K562 (cell line): Measurements from ENCODE around the gene NCKAP1. TPM values are rescaled to one million over a fixed set of nuclear protein-coding genes. Genes with fewer than 3 reads are reported as not detected.
A peak's percentile ranks its signal among the peaks of the same experiment; 100 is the strongest.

Experiments used
- AFF1 ChIP-seq, 2 experiments: fragments of 450-650 bp; IDR thresholded peaks; 2 replicates each; pipeline ENCODE4 v1.6.1; 2018; ENCODE audit warnings: mild to moderate bottlenecking in 2 of 2, low read depth in 1 of 2; ENCODE audit not compliant: partially characterized antibody in 2 of 2
- CREM ChIP-seq: IDR thresholded peaks from 2 replicates; pipeline ENCODE4 v1.6.1; 2014; ENCODE audit warnings: antibody characterized with exemption, low read depth
- CTBP1 ChIP-seq: fragments of 450-650 bp; IDR thresholded peaks from 2 replicates; pipeline ENCODE4 v1.6.1; 2016; ENCODE audit warnings: borderline replicate concordance
- DNMT1 ChIP-seq: fragments of 450-650 bp; IDR thresholded peaks from 2 replicates; pipeline ENCODE4 v1.6.1; 2016; ENCODE audit warnings: antibody characterized with exemption, mild to moderate bottlenecking
- EP400 ChIP-seq: fragments of 450-650 bp; IDR thresholded peaks from 2 replicates; pipeline ENCODE4 v1.6.1; 2017; ENCODE audit warnings: antibody characterized with exemption, mild to moderate bottlenecking, moderate library complexity
- FOXM1 ChIP-seq, 2 experiments: fragments of 450-650 bp in 1 of 2; sonication (generic) in 1 of 2; formaldehyde crosslinking in 1 of 2; IDR thresholded peaks; 2 replicates each; pipeline versions ENCODE4 v1.6.1 to v1.9.0; 2017 to 2022; ENCODE audit warnings: low read depth in 2 of 2, mild to moderate bottlenecking in 2 of 2, missing genetic modification reagents in 1 of 2, moderate library complexity in 1 of 2
- HDAC1 ChIP-seq, 2 experiments: fragments of 450-650 bp; IDR thresholded peaks; 2 replicates each; pipeline ENCODE4 v1.6.1; 2016 to 2017; ENCODE audit warnings: inconsistent platforms in 1 of 2, mild to moderate bottlenecking in 1 of 2, moderate library complexity in 1 of 2
- KAT7 ChIP-seq: sonication (generic); formaldehyde crosslinking; IDR thresholded peaks from 2 replicates; pipeline ENCODE4 v1.8.0; 2022; ENCODE audit warnings: missing genetic modification reagents, mild to moderate bottlenecking, borderline replicate concordance
- KLF16 ChIP-seq: IDR thresholded peaks from 2 replicates; pipeline ENCODE4 v1.6.1; 2016; ENCODE audit warnings: antibody characterized with exemption
- SMAD4 ChIP-seq: fragments of 250-450 bp; sonication (Bioruptor Pico); conservative IDR thresholded peaks from 2 replicates; pipeline ENCODE4 v1.8.0; 2021; ENCODE audit warnings: inconsistent platforms, mild to moderate bottlenecking, moderate library complexity
- SMARCE1 ChIP-seq: fragments of 450-650 bp; IDR thresholded peaks from 2 replicates; pipeline ENCODE4 v1.7.1; 2016; ENCODE audit warnings: mild to moderate bottlenecking
- TAL1 ChIP-seq: fragments of 450-650 bp; IDR thresholded peaks from 2 replicates; pipeline ENCODE4 v1.6.1; 2016; ENCODE audit warnings: mild to moderate bottlenecking
- USF1 ChIP-seq: sonication (generic); formaldehyde crosslinking; IDR thresholded peaks from 2 replicates; pipeline ENCODE4 v1.9.0; 2022; ENCODE audit warnings: mild to moderate bottlenecking, missing genetic modification reagents
- USF2 ChIP-seq: sonication (generic); formaldehyde crosslinking; IDR thresholded peaks from 2 replicates; pipeline ENCODE4 v1.5.0; 2020; ENCODE audit warnings: missing genetic modification reagents
- XRCC5 ChIP-seq: fragments of 200-400 bp; formaldehyde crosslinking; IDR thresholded peaks from 2 replicates; pipeline ENCODE4 v1.6.1; 2017; ENCODE audit warnings: low read depth, mild to moderate bottlenecking, low read length
- YY1 ChIP-seq, 3 experiments: IDR thresholded peaks; 2 replicates each; pipeline ENCODE4 v1.6.1; 2011; ENCODE audit warnings: low read length in 2 of 3, mild to moderate bottlenecking in 2 of 3, moderate library complexity in 2 of 3, borderline replicate concordance in 1 of 3, control low read depth in 1 of 3, low read depth in 1 of 3; ENCODE audit not compliant: insufficient read depth in 3 of 3, insufficient replicate concordance in 2 of 3, control insufficient read depth in 1 of 3, insufficient read length in 1 of 3; ENCODE audit errors: extremely low read depth in 1 of 3
- ZNF316 ChIP-seq: fragments of 450-650 bp; IDR thresholded peaks from 2 replicates; pipeline ENCODE4 v1.6.1; 2016
- ZNF592 ChIP-seq: fragments of 450-650 bp; IDR thresholded peaks from 2 replicates; pipeline ENCODE4 v1.6.1; 2017; ENCODE audit warnings: antibody characterized with exemption, mild to moderate bottlenecking
- polyA plus RNA-seq, 8 experiments: library from polyadenylated mRNA; depleted of rRNA in 4 of 8; stranded (reverse) in 5 of 8; unstranded in 3 of 8; fragments of >200 nt; fragmentation: Nextera tagmentation in 2 of 8; fragmentation: Illumina TruSeq in 1 of 8; extraction: Ambion mirVana in 2 of 8; extraction: Trizol in 1 of 8; gene quantifications; 2 replicates each; pipeline versions ENCODE4 v1.2.1 to v1.2.3, GENCODE V29; 2011 to 2014; ENCODE audit warnings: inconsistent platforms in 1 of 8, missing spikeins in 1 of 8
- total RNA-seq, 7 experiments: library from RNA; depleted of rRNA in 6 of 7; stranded (reverse); fragments of >200 nt in 6 of 7; fragmentation: Illumina TruSeq in 2 of 7; extraction: Trizol in 2 of 7; gene quantifications; 2 replicates each; pipeline versions ENCODE4 v1.2.1 to v1.2.3, GENCODE V29; 2011 to 2021; ENCODE audit warnings: low replicate concordance in 1 of 7

Gene NCKAP1
- total and polyA plus RNA-seq, 9 of the 15 experiments (the other 6 are each of a cell fraction or from before 2014, with no cell fraction given): 34.0 to 153 (median 88.7) TPM

GRCh38 chr2:183010112-183010511 lies 28.1 kb downstream of the NCKAP1 start (continued):
- TF ChIP-seq AFF1 (IDR thresholded peaks at IDR 0.05; ENCODE audit: low read depth in 1 of 2, partially characterized antibody in 2 of 2): peak in 1 of 2 experiments; percentile 80
- TF ChIP-seq HDAC1 (IDR thresholded peaks at IDR 0.05): peak in 1 of 2 experiments; percentile 89; a peak in 2 of 4 replicates
- TF ChIP-seq KAT7 (CRISPR knock-in tag): no peak
- peak; percentile 54 for TF ChIP-seq CREM
- TF ChIP-seq ZNF592: peak; percentile 65; the same call in 1 of the 2 replicates
- peak; percentile 75 for TF ChIP-seq USF1 (CRISPR knock-in tag)
- no peak for TF ChIP-seq XRCC5
- TF ChIP-seq YY1 (IDR thresholded peaks at IDR 0.05; ENCODE audit: borderline replicate concordance in 1 of 3, control insufficient read depth in 1 of 3, extremely low read depth in 1 of 3, insufficient read depth in 3 of 3, insufficient read length in 1 of 3, insufficient replicate concordance in 2 of 3, low read depth in 1 of 3, low read length in 2 of 3): peak in 1 of 3 experiments; percentile 55
- no peak for TF ChIP-seq ZNF316
- 0 out of 2 replicates have a peak, but pooled peaks have one; percentile 22 for TF ChIP-seq EP400
- peak; percentile 41 for TF ChIP-seq SMAD4 (CRISPR knock-in tag)
- peak; percentile 94 for TF ChIP-seq CTBP1
- TF ChIP-seq DNMT1: no peak
- TF ChIP-seq USF2 (CRISPR knock-in tag): peak; percentile 75
- peak; percentile 81; the same call in 1 of the 2 replicates for TF ChIP-seq TAL1
- peak; percentile 67 for TF ChIP-seq KLF16
- peak; percentile 43; the same call in 1 of the 2 replicates for TF ChIP-seq FOXM1 (IDR thresholded peaks at IDR 0.05; ENCODE audit: low read depth)
- TF ChIP-seq FOXM1 (CRISPR knock-in tag; IDR thresholded peaks at IDR 0.05; ENCODE audit: low read depth): no peak
- TF ChIP-seq SMARCE1: peak; percentile 55; the same call in 1 of the 2 replicates
